ENCODE results near the gene SSBP3. TPM values are rescaled to one million over a fixed set of nuclear protein-coding genes. Genes with fewer than 3 reads are reported as not detected.
"Not testable (repeated sequence)": the region's sequence is repeated elsewhere in the genome, so short reads cannot be mapped to it uniquely, and the experiment has no call there.

SSBP3 gene
- total and polyA plus RNA-seq, 2 of the 13 experiments (the other 11 are each of a cell fraction or from before 2014, with no cell fraction given): 8.5 to 17.6 TPM

DNA sequence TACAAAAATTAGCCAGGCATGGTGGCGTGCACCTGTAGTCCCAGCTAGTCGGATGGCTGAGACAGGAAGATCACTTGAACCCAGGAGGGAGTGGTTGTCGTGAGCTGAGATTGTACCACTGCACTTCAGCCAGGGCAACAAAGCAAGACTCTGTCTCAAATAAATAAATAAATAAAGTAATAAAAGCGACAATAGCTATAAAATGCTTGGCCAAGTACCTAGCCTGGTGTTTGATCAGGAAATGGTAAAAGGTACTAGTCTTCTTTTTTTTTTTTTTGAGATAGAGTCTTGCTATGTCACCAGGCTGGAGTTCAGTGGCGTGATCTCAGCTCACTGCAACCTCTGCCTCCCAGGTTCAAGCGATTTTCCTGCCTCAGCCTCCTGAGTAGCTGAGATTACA lies 12.4 kb upstream of the SSBP3 start:
- WGBS (ENCODE audit: low lambda C conversion rate): 80% methylated on average over 6 of the region's 6 CpGs

DNA sequence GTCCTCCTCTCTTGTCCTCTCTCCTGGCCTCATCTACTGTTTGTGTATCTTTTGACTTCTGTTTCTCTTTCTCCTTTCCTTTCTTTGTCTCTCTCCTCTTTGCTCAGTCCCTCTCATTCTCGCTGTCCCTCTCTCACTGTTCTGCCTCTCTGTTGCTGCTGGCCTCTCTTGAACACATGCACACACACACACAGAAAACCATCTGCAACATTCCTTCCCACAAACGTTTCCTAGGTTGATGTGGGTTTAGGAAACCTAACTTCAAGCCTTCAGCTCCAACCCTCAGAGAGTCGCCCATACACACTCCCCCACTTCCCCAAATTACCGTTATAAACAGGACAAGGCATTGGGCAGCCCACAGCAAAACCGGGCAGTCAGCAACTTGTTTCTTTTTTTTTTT lies 10.9 kb upstream of the SSBP3 start:
- Histone ChIP-seq H3K27ac (ENCODE audit: extremely low read length, insufficient read depth, low read length) (no peak overlapping the region), H3K9me3 (ENCODE audit: low read length) (no peaks in the 10 kb centered on the region), H3K4me2 (ENCODE audit: low read depth, low read length) (no peak overlapping the region), H2AFZ (ENCODE audit: low read length) (peak overlapping the region; percentile 36), H3K79me2 (ENCODE audit: insufficient read depth, low read length) (no peaks in the 10 kb centered on the region), H3K9ac (ENCODE audit: insufficient read depth, low read depth, low read length) (no peak overlapping the region), H3K27me3 (ENCODE audit: control insufficient read depth in 1 of 2, insufficient read depth in 2 of 2, low read length in 2 of 2) (peaks cover 3 to 38% of the 10 kb centered on the region in 2 experiments; a peak in 3 of 5 replicates), H3K4me1 (ENCODE audit: insufficient read depth, low read length) (peaks cover 16% of the 10 kb centered on the region), H3K4me3 (replicated peaks in 1 of 3; ENCODE audit: insufficient read depth in 1 of 3, low read depth in 2 of 3, low read length in 3 of 3) (no peak overlapping the region), H3K36me3 (replicated peaks in 1 of 2; ENCODE audit: control insufficient read depth in 1 of 2, insufficient read depth in 2 of 2, low read length in 2 of 2) (no peaks in the 10 kb centered on the region), H4K20me1 (ENCODE audit: insufficient read depth, low read length) (no peaks in the 10 kb centered on the region)
- in situ Hi-C loops (cut with HindIII; ENCODE audit: extremely low pct_ligation_motif_present, low pct_unique_long_range_greater_than_20kb): no loop called here
- ChIA-PET POLR2A (no interaction called here), CTCF (ENCODE audit: low intra/inter-chr PET ratio, low total read pairs) (no interaction called here)
- intact Hi-C loops (cut with micrococcal nuclease; ENCODE audit: unreplicated experiment): no loop called here
- no TSS peak for BruUV-seq (replicated peaks)
- DNase-seq (ENCODE audit: low spot score) (no peak), ATAC-seq (no peak), FAIRE-seq (no peak)
- TF ChIP-seq FOXO1 (CRISPR knock-in tag; IDR thresholded peaks at IDR 0.05): no peak
- TF ChIP-seq, protein P1, sequence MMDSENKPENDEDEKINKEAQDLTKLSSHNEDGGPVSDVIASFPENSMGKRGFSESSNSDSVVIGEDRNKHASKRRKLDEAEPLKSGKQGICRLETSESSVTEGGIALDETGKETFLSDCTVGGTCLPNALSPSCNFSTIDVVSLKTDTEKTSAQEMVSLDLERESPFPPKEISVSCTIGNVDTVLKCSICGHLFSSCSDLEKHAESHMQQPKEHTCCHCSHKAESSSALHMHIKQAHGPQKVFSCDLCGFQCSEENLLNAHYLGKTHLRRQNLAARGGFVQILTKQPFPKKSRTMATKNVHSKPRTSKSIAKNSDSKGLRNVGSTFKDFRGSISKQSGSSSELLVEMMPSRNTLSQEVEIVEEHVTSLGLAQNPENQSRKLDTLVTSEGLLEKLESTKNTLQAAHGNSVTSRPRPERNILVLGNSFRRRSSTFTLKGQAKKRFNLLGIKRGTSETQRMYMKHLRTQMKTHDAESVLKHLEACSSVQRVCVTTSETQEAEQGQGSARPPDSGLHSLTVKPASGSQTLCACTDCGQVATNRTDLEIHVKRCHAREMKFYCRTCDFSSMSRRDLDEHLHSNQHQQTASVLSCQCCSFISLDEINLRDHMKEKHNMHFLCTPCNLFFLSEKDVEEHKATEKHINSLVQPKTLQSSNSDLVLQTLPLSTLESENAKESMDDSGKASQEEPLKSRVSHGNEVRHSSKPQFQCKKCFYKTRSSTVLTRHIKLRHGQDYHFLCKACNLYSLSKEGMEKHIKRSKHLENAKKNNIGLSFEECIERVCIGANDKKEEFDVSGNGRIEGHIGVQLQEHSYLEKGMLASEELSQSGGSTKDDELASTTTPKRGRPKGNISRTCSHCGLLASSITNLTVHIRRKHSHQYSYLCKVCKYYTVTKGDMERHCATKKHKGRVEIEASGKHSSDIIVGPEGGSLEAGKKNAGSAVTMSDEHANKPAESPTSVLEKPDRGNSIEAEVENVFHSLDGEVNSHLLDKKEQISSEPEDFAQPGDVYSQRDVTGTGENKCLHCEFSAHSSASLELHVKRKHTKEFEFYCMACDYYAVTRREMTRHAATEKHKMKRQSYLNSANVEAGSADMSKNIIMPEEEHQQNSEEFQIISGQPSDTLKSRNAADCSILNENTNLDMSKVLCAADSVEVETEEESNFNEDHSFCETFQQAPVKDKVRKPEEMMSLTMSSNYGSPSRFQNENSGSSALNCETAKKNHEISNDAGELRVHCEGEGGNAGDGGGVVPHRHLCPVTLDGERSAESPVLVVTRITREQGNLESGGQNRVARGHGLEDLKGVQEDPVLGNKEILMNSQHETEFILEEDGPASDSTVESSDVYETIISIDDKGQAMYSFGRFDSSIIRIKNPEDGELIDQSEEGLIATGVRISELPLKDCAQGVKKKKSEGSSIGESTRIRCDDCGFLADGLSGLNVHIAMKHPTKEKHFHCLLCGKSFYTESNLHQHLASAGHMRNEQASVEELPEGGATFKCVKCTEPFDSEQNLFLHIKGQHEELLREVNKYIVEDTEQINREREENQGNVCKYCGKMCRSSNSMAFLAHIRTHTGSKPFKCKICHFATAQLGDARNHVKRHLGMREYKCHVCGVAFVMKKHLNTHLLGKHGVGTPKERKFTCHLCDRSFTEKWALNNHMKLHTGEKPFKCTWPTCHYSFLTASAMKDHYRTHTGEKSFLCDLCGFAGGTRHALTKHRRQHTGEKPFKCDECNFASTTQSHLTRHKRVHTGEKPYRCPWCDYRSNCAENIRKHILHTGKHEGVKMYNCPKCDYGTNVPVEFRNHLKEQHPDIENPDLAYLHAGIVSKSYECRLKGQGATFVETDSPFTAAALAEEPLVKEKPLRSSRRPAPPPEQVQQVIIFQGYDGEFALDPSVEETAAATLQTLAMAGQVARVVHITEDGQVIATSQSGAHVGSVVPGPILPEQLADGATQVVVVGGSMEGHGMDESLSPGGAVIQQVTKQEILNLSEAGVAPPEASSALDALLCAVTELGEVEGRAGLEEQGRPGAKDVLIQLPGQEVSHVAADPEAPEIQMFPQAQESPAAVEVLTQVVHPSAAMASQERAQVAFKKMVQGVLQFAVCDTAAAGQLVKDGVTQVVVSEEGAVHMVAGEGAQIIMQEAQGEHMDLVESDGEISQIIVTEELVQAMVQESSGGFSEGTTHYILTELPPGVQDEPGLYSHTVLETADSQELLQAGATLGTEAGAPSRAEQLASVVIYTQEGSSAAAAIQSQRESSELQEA (CRISPR knock-in tag; IDR thresholded peaks at IDR 0.05; ENCODE audit: not compliant biosample characterization): no peak
- WGBS (ENCODE audit: low lambda C conversion rate): 6% methylated on average over 5 of the region's 5 CpGs

More for the DNA sequence above, 12.4 kb upstream of the SSBP3 start:
- H3K9ac ChIP-seq (ENCODE audit: insufficient read depth, low read depth, low read length); BruUV-seq (replicated peaks); CTCF ChIA-PET (ENCODE audit: low intra/inter-chr PET ratio, low total read pairs); FAIRE-seq; H3K27ac ChIP-seq (ENCODE audit: extremely low read length, insufficient read depth, low read length); in situ Hi-C loops (cut with HindIII; ENCODE audit: extremely low pct_ligation_motif_present, low pct_unique_long_range_greater_than_20kb); H2AFZ ChIP-seq (ENCODE audit: low read length); ATAC-seq; H3K9me3 ChIP-seq (ENCODE audit: low read length); H4K20me1 ChIP-seq (ENCODE audit: insufficient read depth, low read length); intact Hi-C loops (cut with micrococcal nuclease; ENCODE audit: unreplicated experiment); H3K4me3 ChIP-seq (replicated peaks in 1 of 3; ENCODE audit: insufficient read depth in 1 of 3, low read depth in 2 of 3, low read length in 3 of 3); POLR2A ChIA-PET; H3K79me2 ChIP-seq (ENCODE audit: insufficient read depth, low read length); DNase-seq (ENCODE audit: low spot score); H3K36me3 ChIP-seq (replicated peaks in 1 of 2; ENCODE audit: control insufficient read depth in 1 of 2, insufficient read depth in 2 of 2, low read length in 2 of 2); H3K4me2 ChIP-seq (ENCODE audit: low read depth, low read length): not testable (repeated sequence)
- Histone ChIP-seq H3K4me1 (ENCODE audit: insufficient read depth, low read length) (peaks cover 11% of the 10 kb centered on the region), H3K27me3 (ENCODE audit: control insufficient read depth in 1 of 2, insufficient read depth in 2 of 2, low read length in 2 of 2) (peaks cover 3 to 38% of the 10 kb centered on the region in 2 experiments; a peak in 3 of 5 replicates)
